Stimulated activated CD4-positive, alpha-beta T cell treated with anti-CD3 and anti-CD28 coated beads, Interleukin-2, amount 100 ng/mL, for 4 hours (primary cell): ENCODE results near the gene IL6.
"Not testable (repeated sequence)": the region's sequence is repeated elsewhere in the genome, so short reads cannot be mapped to it uniquely, and the experiment has no call there.

ENCODE experiments used
- DNase-seq: peaks from one replicate; pipeline ENCODE4 v3.0.0-alpha.2; 2020; ENCODE audit warnings: low read depth

The IL6 gene

GRCh38 chr7:22726907-22727713 is at the start of gene IL6:
Gene IL6, plus strand, starts transcription at chr7:22727200. Its CDS starts 63 bp downstream, at chr7:22727263.
- DNase-seq: no peak

GRCh38 chr7:22677263-22677662 is 49.7 kb upstream of the IL6 start:
- DNase-seq: not testable (repeated sequence)

GRCh38 chr7:22677680-22678079 is 49.3 kb upstream of the IL6 start:
- DNase-seq: no peak

- no peak for DNase-seq
These were observed 46.5 kb upstream of the IL6 start for GRCh38 chr7:22680482-22680911.

- no peak for DNase-seq
These were observed 45.7 kb upstream of the IL6 start for GRCh38 chr7:22681312-22681711.

- no peak for DNase-seq
These were observed 44.9 kb upstream of the IL6 start for GRCh38 chr7:22681852-22682657.

GRCh38 chr7:22683379-22683778 is 43.6 kb upstream of the IL6 start:
- DNase-seq: no peak

- DNase-seq: no peak
These were observed 40.4 kb upstream of the IL6 start for GRCh38 chr7:22686620-22687019.

- no peak for DNase-seq
These were observed 38.9 kb upstream of the IL6 start for GRCh38 chr7:22688084-22688483.

- not testable (repeated sequence) for DNase-seq
These were observed 38.1 kb upstream of the IL6 start for GRCh38 chr7:22688934-22689333.

- DNase-seq: no peak
These were observed 32.3 kb upstream of the IL6 start for GRCh38 chr7:22694597-22695207.

- DNase-seq: no peak
These were observed 31.4 kb upstream of the IL6 start for GRCh38 chr7:22695476-22696132.

GRCh38 chr7:22696541-22697228 is 30.3 kb upstream of the IL6 start:
- no peak for DNase-seq

GRCh38 chr7:22697322-22697859 is 29.6 kb upstream of the IL6 start:
- no peak for DNase-seq

GRCh38 chr7:22697876-22698606 is 29.0 kb upstream of the IL6 start:
- no peak for DNase-seq

GRCh38 chr7:22698767-22699166 is 28.2 kb upstream of the IL6 start:
- DNase-seq: no peak

- DNase-seq: no peak
These were observed 26.4 kb upstream of the IL6 start for GRCh38 chr7:22700559-22701002.

- DNase-seq: no peak
These were observed 24.5 kb upstream of the IL6 start for GRCh38 chr7:22702516-22702915.

- not testable (repeated sequence) for DNase-seq
These were observed 23.7 kb upstream of the IL6 start for GRCh38 chr7:22703107-22703855.
